Measurements from ENCODE around the gene SERTAD3. TPM values are rescaled to one million over a fixed set of nuclear protein-coding genes. Genes with fewer than 3 reads are reported as not detected.
"Not testable (repeated sequence)": the region's sequence is repeated elsewhere in the genome, so short reads cannot be mapped to it uniquely, and the experiment has no call there.

The SERTAD3 gene
- total and polyA plus RNA-seq, 8 donors, result 4.9 to 15.0 (median 8.4) TPM

DNA sequence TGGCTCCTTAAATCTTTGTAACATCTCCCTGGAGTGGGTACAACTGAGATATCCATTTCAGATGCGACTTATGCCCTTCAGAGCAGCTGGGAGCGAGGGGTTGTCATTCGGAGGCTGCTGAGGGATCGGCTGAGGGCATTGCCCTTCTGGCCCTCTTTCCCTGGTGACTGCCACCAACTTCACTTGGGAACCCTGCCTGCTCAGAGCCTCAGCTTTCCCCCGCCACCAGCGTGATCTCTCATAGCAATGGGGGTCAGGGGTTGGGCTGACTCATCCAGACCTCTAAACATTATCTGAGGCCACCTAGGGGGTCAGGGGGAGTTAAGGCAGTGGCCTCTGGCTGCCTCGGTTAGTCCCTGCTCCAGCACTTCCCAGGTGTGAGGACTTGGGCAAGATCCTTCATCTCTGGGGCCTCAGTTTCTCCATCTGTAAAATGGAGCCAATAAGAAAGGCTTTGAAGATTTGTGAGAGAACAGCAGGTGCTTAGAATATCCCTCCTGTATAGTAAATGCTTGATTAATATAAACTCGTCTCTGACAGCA lies 32.1 kb downstream of the SERTAD3 start:
- intact Hi-C loops (cut with DNase I), result no loop called here
- Histone ChIP-seq H3K4me1 (no peaks in the 10 kb centered on the region), H3K27me3 (no peaks in the 10 kb centered on the region), H3K9me3 (no peaks in the 10 kb centered on the region), H3K27ac (no peak overlapping the region), H3K36me3 (no peaks in the 10 kb centered on the region), H3K4me3 (no peak overlapping the region)
- no peak for FAIRE-seq
- ATAC-seq, result no peak
- TF ChIP-seq, protein P1, sequence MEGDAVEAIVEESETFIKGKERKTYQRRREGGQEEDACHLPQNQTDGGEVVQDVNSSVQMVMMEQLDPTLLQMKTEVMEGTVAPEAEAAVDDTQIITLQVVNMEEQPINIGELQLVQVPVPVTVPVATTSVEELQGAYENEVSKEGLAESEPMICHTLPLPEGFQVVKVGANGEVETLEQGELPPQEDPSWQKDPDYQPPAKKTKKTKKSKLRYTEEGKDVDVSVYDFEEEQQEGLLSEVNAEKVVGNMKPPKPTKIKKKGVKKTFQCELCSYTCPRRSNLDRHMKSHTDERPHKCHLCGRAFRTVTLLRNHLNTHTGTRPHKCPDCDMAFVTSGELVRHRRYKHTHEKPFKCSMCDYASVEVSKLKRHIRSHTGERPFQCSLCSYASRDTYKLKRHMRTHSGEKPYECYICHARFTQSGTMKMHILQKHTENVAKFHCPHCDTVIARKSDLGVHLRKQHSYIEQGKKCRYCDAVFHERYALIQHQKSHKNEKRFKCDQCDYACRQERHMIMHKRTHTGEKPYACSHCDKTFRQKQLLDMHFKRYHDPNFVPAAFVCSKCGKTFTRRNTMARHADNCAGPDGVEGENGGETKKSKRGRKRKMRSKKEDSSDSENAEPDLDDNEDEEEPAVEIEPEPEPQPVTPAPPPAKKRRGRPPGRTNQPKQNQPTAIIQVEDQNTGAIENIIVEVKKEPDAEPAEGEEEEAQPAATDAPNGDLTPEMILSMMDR (IDR thresholded peaks at IDR 0.05), result no peak
- 64 to 73% methylated on average over 8 of the region's 8 CpGs for WGBS, 2 donors
- DNase-seq, result no peak

DNA sequence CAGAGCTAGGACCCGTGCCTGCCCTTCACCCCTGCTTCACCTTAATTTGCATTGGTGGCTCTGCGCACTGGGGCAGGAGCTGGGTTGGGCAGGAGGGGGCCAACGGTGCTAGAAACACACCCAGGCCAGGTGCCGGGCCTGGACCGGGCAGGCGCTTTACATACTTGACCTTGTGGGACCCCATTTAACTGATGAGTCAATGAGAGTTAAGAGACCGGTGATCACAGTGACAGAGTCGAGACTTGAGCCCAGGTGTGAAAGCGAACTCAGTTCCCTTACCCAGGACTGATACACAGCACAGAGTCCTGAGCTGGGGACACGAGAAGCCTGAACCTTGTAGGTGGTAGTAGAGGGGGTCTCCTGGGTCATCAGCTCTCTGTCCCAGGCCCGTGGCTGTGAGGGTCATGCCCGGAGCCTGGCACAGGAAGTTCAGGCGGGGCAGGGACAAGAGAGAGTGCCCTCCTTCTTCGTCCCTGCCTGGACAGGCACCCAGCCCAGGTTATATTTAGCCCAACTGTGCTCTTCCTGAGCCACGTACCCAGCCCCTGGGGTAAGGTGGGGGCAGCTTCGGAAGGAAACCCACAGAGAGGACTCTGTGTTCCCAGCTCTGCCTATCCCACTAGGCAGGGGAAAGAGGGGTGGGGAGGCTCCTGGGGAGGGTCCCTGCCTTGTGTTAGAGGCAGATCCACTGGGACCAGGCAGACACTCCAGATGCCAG lies 32.9 kb downstream of the SERTAD3 start:
- DNase-seq, result no peak
- intact Hi-C loops (cut with DNase I), result no loop called here
- H3K36me3 ChIP-seq, result no peaks in the 10 kb centered on the region
- 59% methylated on average over 16 of the region's 16 CpGs for WGBS, 2 donors
- FAIRE-seq, result no peak
- no peak for ATAC-seq
- no peak overlapping the region for H3K4me3 ChIP-seq
- no peak overlapping the region for H3K27ac ChIP-seq
- no peaks in the 10 kb centered on the region for H3K27me3 ChIP-seq
- no peaks in the 10 kb centered on the region for H3K9me3 ChIP-seq
- TF ChIP-seq, protein P1 (IDR thresholded peaks at IDR 0.05), result no peak
- H3K4me1 ChIP-seq, result no peaks in the 10 kb centered on the region

DNA sequence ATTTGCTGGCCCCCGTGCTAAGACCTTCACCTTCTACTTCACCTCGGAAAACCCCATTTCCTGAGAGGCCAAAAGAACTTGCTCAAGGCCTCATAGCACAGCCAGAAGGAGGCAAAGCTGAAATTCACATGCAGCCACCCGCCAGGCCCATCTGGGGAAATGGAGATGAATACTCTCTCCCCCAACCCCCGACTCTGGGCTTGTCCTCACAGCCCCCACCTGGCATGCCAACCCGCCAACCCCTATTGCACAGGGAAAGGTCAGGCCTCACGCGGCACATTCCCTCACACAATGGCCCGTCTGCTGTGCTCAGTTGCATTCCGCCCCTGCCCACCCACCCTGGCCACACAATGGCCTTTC lies 34.1 kb downstream of the SERTAD3 start:
- intact Hi-C loops (cut with DNase I), result no loop called here
- TF ChIP-seq, protein P1 (IDR thresholded peaks at IDR 0.05), result no peak
- ATAC-seq (no peak), FAIRE-seq (no peak), DNase-seq (no peak)
- Histone ChIP-seq H3K4me1 (no peaks in the 10 kb centered on the region), H3K27ac (no peak overlapping the region), H3K27me3 (no peaks in the 10 kb centered on the region), H3K4me3 (no peak overlapping the region), H3K9me3 (no peaks in the 10 kb centered on the region), H3K36me3 (no peaks in the 10 kb centered on the region)
- 70 to 73% methylated on average over 9 of the region's 9 CpGs for WGBS, 2 donors

DNA sequence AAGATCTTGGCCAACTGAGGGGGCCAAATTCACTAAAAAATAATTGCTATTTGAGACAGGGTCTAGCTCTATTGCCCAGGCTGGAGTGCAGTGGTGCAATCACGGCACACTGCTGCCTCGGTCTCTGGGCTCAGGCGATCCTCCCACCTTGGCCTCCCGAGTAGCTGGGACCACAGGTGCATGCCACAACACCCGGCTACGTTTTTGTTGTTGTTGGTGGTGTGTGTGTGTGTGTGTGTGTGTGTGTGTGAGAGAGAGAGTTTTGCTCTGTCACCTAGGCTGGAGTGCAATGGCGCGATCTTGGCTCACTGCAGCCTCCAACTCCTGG lies 35.6 kb downstream of the SERTAD3 start:
- H3K27ac ChIP-seq; DNase-seq; ATAC-seq; FAIRE-seq; H3K36me3 ChIP-seq; H3K4me3 ChIP-seq; H3K9me3 ChIP-seq; H3K27me3 ChIP-seq; intact Hi-C loops (cut with DNase I); H3K4me1 ChIP-seq: not testable (repeated sequence)
- WGBS, 2 donors, result 80 to 90% methylated on average over 8 of the region's 8 CpGs

DNA sequence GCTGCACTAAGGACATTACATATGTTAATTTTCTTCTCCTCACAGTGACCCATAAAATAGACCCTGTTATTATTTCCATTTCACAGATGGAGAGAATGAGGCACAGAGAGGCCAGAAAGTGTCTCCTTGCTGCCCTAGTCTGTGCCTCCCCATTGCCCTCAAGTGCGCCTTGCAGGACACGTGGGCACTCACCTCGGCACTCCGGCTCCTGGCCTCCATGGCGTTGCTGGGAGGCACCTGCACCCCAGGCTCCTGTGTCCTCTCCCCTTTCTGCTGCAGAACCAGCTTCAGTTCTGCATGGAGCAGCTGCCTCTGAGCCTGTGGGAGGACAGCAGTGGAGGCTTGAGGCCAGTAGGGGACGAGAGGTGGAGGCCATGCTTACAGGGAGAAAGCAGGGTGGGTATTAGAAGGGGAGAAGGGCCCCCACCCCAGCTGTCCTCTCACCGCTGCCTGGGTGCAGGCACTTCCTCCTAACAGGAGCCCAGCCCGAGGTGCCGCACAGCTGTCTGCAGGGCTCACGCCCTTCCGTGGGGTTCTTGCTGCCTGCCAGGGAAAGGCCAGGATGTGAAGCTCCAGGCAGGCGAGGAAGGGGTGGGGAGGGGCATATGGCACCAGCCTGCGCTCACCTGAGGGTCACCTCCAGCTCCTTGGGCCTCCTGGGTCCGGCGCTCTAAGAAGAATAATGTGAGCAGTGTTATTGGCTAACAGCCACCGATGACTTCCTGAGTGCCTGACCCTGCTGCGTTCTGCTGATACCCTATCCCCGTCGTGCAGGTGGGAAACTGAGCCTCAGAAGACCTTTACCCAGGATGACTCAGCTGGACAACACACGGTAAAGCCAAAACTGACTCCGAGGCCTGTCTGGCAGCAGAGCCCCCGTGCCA lies 36.2 kb downstream of the SERTAD3 start:
- ATAC-seq (no peak), FAIRE-seq (no peak), DNase-seq (no peak)
- Histone ChIP-seq H3K36me3 (no peaks in the 10 kb centered on the region), H3K4me3 (no peak overlapping the region), H3K27ac (no peak overlapping the region), H3K27me3 (no peaks in the 10 kb centered on the region), H3K9me3 (no peaks in the 10 kb centered on the region), H3K4me1 (no peaks in the 10 kb centered on the region)
- 64 to 69% methylated on average over 22 of the region's 22 CpGs for WGBS, 2 donors
- TF ChIP-seq, protein P1 (IDR thresholded peaks at IDR 0.05), result no peak
- intact Hi-C loops (cut with DNase I), result no loop called here

Data from pancreas (tissue), 10 donors.